ENCODE measurements around the gene ZP4.

DNA sequence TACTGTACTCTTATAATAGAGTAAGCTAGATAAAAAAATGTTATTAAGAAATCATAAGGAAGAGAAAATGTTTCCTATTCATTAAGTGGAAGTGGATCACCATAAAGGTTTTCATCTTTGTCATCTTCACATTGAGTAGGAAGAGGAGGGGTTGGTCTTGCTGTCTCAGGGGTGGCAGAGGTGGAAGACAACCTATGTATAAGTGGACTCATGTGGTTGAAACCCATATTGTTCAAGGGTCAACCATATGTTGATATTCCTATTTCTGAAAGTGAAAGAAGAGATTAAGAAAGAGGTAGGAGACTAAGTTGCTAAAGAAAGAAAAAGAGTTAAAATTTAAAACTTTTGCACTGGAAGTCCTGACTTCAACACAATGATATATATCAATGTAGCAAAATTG is 4.9 kb upstream of the ZP4 start:
- TF ChIP-seq, protein P1, sequence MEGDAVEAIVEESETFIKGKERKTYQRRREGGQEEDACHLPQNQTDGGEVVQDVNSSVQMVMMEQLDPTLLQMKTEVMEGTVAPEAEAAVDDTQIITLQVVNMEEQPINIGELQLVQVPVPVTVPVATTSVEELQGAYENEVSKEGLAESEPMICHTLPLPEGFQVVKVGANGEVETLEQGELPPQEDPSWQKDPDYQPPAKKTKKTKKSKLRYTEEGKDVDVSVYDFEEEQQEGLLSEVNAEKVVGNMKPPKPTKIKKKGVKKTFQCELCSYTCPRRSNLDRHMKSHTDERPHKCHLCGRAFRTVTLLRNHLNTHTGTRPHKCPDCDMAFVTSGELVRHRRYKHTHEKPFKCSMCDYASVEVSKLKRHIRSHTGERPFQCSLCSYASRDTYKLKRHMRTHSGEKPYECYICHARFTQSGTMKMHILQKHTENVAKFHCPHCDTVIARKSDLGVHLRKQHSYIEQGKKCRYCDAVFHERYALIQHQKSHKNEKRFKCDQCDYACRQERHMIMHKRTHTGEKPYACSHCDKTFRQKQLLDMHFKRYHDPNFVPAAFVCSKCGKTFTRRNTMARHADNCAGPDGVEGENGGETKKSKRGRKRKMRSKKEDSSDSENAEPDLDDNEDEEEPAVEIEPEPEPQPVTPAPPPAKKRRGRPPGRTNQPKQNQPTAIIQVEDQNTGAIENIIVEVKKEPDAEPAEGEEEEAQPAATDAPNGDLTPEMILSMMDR (conservative IDR thresholded peaks at IDR 0.05; ENCODE audit: low read depth, low read length) = no peak
- no peak for TF ChIP-seq EZH2 (IDR thresholded peaks at IDR 0.05; ENCODE audit: borderline replicate concordance, low read depth, low read length, poor library complexity, severe bottlenecking)

Data from A673 (cell line).